ENCODE data around the gene RTN4RL1.

RTN4RL1 gene

GRCh38 chr17:2064147-2064489 lies 39.0 kb upstream of the RTN4RL1 start:
- no peak for DNase-seq
- Mint-ChIP-seq H3K27ac (no peak overlapping the region), H3K4me1 (peaks cover 49% of the 10 kb centered on the region), H3K27me3 (peaks cover 5% of the 10 kb centered on the region), H3K36me3 (peaks cover 73% of the 10 kb centered on the region), H3K4me3 (no peak overlapping the region), H3K9me3 (no peaks in the 10 kb centered on the region)
- CTCF ChIA-PET, result interaction anchor here (0.7 to 6.3 kb wide), 8 partner anchors 18 to 220 kb away, joined by 3 to 45 read pairs (median 6); no protein-coding TSS in a partner anchor

- Mint-ChIP-seq H3K36me3 (peaks cover 67% of the 10 kb centered on the region), H3K27me3 (peaks cover 9% of the 10 kb centered on the region), H3K4me3 (no peak overlapping the region), H3K27ac (peak overlapping the region; percentile 64), H3K4me1 (peaks cover 43% of the 10 kb centered on the region), H3K9me3 (no peaks in the 10 kb centered on the region)
- DNase-seq, result no peak
- CTCF ChIA-PET, result interaction anchor here (0.7 to 6.3 kb wide), 7 partner anchors 18 to 221 kb away, joined by 3 to 45 read pairs (median 4); no protein-coding TSS in a partner anchor
These were observed 38.4 kb upstream of the RTN4RL1 start for GRCh38 chr17:2063261-2064146.

GRCh38 chr17:2062571-2063183 lies 37.5 kb upstream of the RTN4RL1 start:
- H3K4me1 Mint-ChIP-seq, result peaks cover 44% of the 10 kb centered on the region
- H3K27me3 Mint-ChIP-seq, result peaks cover 14% of the 10 kb centered on the region
- DNase-seq, result no peak
- H3K36me3 Mint-ChIP-seq, result peaks cover 63% of the 10 kb centered on the region
- CTCF ChIA-PET, result interaction anchor here (1.3 kb wide), 1 partner anchor 182 kb away, joined by 4 read pairs; no protein-coding TSS in a partner anchor
- H3K27ac Mint-ChIP-seq, result peak overlapping the region; percentile 24
- H3K4me3 Mint-ChIP-seq, result no peak overlapping the region
- H3K9me3 Mint-ChIP-seq, result no peaks in the 10 kb centered on the region

GRCh38 chr17:2061441-2061958 lies 36.4 kb upstream of the RTN4RL1 start:
- peaks cover 58% of the 10 kb centered on the region for H3K36me3 Mint-ChIP-seq
- H3K4me3 Mint-ChIP-seq, result no peak overlapping the region
- H3K9me3 Mint-ChIP-seq, result no peaks in the 10 kb centered on the region
- DNase-seq, result no peak
- no peak overlapping the region for H3K27ac Mint-ChIP-seq
- CTCF ChIA-PET, result interaction anchor here (7.5 kb wide), 1 partner anchor 184 kb away, joined by 147 read pairs; no protein-coding TSS in a partner anchor
- peaks cover 17% of the 10 kb centered on the region for H3K27me3 Mint-ChIP-seq
- H3K4me1 Mint-ChIP-seq, result peaks cover 42% of the 10 kb centered on the region

- CTCF ChIA-PET, result interaction anchor here (1.0 to 7.5 kb wide), 2 partner anchors 115 to 184 kb away, joined by 3 to 147 read pairs; no protein-coding TSS in a partner anchor
- no peak for DNase-seq
- Mint-ChIP-seq H3K36me3 (peaks cover 53% of the 10 kb centered on the region), H3K4me3 (no peak overlapping the region), H3K27me3 (peaks cover 18% of the 10 kb centered on the region), H3K9me3 (no peaks in the 10 kb centered on the region), H3K4me1 (peaks cover 42% of the 10 kb centered on the region), H3K27ac (no peak overlapping the region)
These were observed 35.7 kb upstream of the RTN4RL1 start for GRCh38 chr17:2060681-2061440.

- Mint-ChIP-seq H3K4me1 (peaks cover 39% of the 10 kb centered on the region), H3K9me3 (no peaks in the 10 kb centered on the region), H3K4me3 (no peak overlapping the region), H3K27ac (peak overlapping the region; percentile 29), H3K27me3 (peaks cover 18% of the 10 kb centered on the region), H3K36me3 (peaks cover 49% of the 10 kb centered on the region)
- DNase-seq, result no peak
- CTCF ChIA-PET, result interaction anchor here (0.6 to 7.5 kb wide), 5 partner anchors 31 to 356 kb away, joined by 3 to 147 read pairs (median 5); no protein-coding TSS in a partner anchor
These were observed 35.2 kb upstream of the RTN4RL1 start for GRCh38 chr17:2060385-2060658.

- DNase-seq, result no peak
- Mint-ChIP-seq H3K36me3 (peaks cover 45% of the 10 kb centered on the region), H3K27me3 (peaks cover 20% of the 10 kb centered on the region), H3K4me3 (peak overlapping the region; percentile 64), H3K4me1 (peaks cover 37% of the 10 kb centered on the region), H3K27ac (peak overlapping the region; percentile 67), H3K9me3 (no peaks in the 10 kb centered on the region)
- CTCF ChIA-PET, result interaction anchor here (0.6 to 7.5 kb wide), 6 partner anchors 31 to 356 kb away, joined by 3 to 147 read pairs (median 7); no protein-coding TSS in a partner anchor
These were observed 34.6 kb upstream of the RTN4RL1 start for GRCh38 chr17:2059547-2060384.

- CTCF ChIA-PET, result interaction anchor here (0.9 to 7.5 kb wide), 18 partner anchors 8 to 357 kb away, joined by 3 to 147 read pairs (median 5); partner anchors contain the start of gene TSR1
- Mint-ChIP-seq H3K4me1 (peaks cover 39% of the 10 kb centered on the region), H3K9me3 (no peaks in the 10 kb centered on the region), H3K4me3 (peak overlapping the region; percentile 64), H3K36me3 (peaks cover 41% of the 10 kb centered on the region), H3K27ac (peak overlapping the region; percentile 58), H3K27me3 (peaks cover 28% of the 10 kb centered on the region)
- DNase-seq, result peak; percentile 82
These were observed 33.7 kb upstream of the RTN4RL1 start for GRCh38 chr17:2058586-2059546.

- Mint-ChIP-seq H3K36me3 (peaks cover 36% of the 10 kb centered on the region), H3K27me3 (peaks cover 37% of the 10 kb centered on the region), H3K4me1 (peaks cover 43% of the 10 kb centered on the region), H3K9me3 (no peaks in the 10 kb centered on the region), H3K27ac (peak overlapping the region; percentile 58), H3K4me3 (peak overlapping the region; percentile 58)
- CTCF ChIA-PET, result interaction anchor here (0.9 to 7.5 kb wide), 23 partner anchors 9 to 358 kb away, joined by 3 to 147 read pairs (median 5); partner anchors contain the start of gene TSR1
- no peak for DNase-seq
These were observed 32.8 kb upstream of the RTN4RL1 start for GRCh38 chr17:2057760-2058585.

- no peak for DNase-seq
- Mint-ChIP-seq H3K27ac (no peak overlapping the region), H3K36me3 (peaks cover 29% of the 10 kb centered on the region), H3K27me3 (peaks cover 39% of the 10 kb centered on the region), H3K9me3 (no peaks in the 10 kb centered on the region), H3K4me1 (peaks cover 40% of the 10 kb centered on the region), H3K4me3 (no peak overlapping the region)
- CTCF ChIA-PET, result interaction anchor here (0.9 to 7.5 kb wide), 20 partner anchors 12 to 359 kb away, joined by 3 to 147 read pairs (median 4); no protein-coding TSS in a partner anchor
These were observed 32.1 kb upstream of the RTN4RL1 start for GRCh38 chr17:2057175-2057759.

Data from activated naive CD4-positive, alpha-beta T cell treated with anti-CD3 and anti-CD28 coated beads, Interleukin-2, amount 10 ng/mL, durations not matched to agents 7 days and 5 days (primary cell).